Measurements from ENCODE around the gene ITGB3BP.

Gene ITGB3BP

GRCh38 chr1:63407002-63407401 lies 116.0 kb downstream of the ITGB3BP start:
- no peak overlapping the region for H3K4me3 ChIP-seq (ENCODE audit: low read depth, low read length)
- TF ChIP-seq CTCF (IDR thresholded peaks at IDR 0.05; ENCODE audit: low read depth, low read length), result no peak

- no peak overlapping the region for H3K4me3 ChIP-seq (ENCODE audit: low read depth, low read length)
- TF ChIP-seq CTCF (IDR thresholded peaks at IDR 0.05; ENCODE audit: low read depth, low read length), result no peak
These were observed 117.0 kb downstream of the ITGB3BP start for GRCh38 chr1:63405987-63406386.

- TF ChIP-seq CTCF (IDR thresholded peaks at IDR 0.05; ENCODE audit: low read depth, low read length), result no peak
These were observed 118.0 kb downstream of the ITGB3BP start for GRCh38 chr1:63405021-63405420.

GRCh38 chr1:63403386-63403785 lies 119.6 kb downstream of the ITGB3BP start:
- TF ChIP-seq CTCF (IDR thresholded peaks at IDR 0.05; ENCODE audit: low read depth, low read length), result no peak
- no peak overlapping the region for H3K4me3 ChIP-seq (ENCODE audit: low read depth, low read length)

More at GRCh38 chr1:63405021-63405420, 118.0 kb downstream of the ITGB3BP start:
- H3K4me3 ChIP-seq (ENCODE audit: low read depth, low read length), result no peak overlapping the region

- no peak overlapping the region for H3K4me3 ChIP-seq (ENCODE audit: low read depth, low read length)
- TF ChIP-seq CTCF (IDR thresholded peaks at IDR 0.05; ENCODE audit: low read depth, low read length), result no peak
These were observed 121.1 kb downstream of the ITGB3BP start for GRCh38 chr1:63401945-63402344.
